ENCODE results near the gene RBM18.

- TF ChIP-seq CTCF (conservative IDR thresholded peaks at IDR 0.05 in 1 of 2, IDR thresholded peaks at IDR 0.05 in 1 of 2; ENCODE audit: low read depth in 1 of 2, low read length in 2 of 2), result no peak
- TF ChIP-seq EZH2 (IDR thresholded peaks at IDR 0.05; ENCODE audit: low read length, missing control alignments), result no peak
These were observed 13.3 kb downstream of the RBM18 start for GRCh38 chr9:122251351-122251750.
